Neural progenitor cell (in vitro differentiated cells): ENCODE results near the gene TIAM2. TPM values are rescaled to one million over a fixed set of nuclear protein-coding genes. Genes with fewer than 3 reads are reported as not detected.

ENCODE experiments used
- DNase-seq: peaks from one replicate; pipeline ENCODE4 v3.0.0-alpha.2; 2016; ENCODE audit warnings: low spot score
- H2AFZ ChIP-seq: fragments of 200-600 bp; sonication (generic); replicated peaks from 2 replicates; pipeline ENCODE4 v1.6.1; 2016; ENCODE audit warnings: antibody characterized with exemption
- H3F3A ChIP-seq: fragments of 200-600 bp; sonication (generic); 2 replicates; pipeline ENCODE4 v1.6.1; 2016; ENCODE audit warnings: antibody characterized with exemption, low read depth
- H3K27ac ChIP-seq: fragments of 200-600 bp; sonication (generic); 2 replicates; pipeline ENCODE4 v1.5.1; 2016; ENCODE audit warnings: mild to moderate bottlenecking
- H3K27me3 ChIP-seq: fragments of 200-600 bp; sonication (generic); 2 replicates; pipeline ENCODE4 v1.6.1; 2016; ENCODE audit warnings: mild to moderate bottlenecking, moderate library complexity
- H3K36me3 ChIP-seq: fragments of 200-600 bp; sonication (generic); 2 replicates; pipeline ENCODE4 v1.5.1; 2016
- H3K4me1 ChIP-seq: fragments of 200-600 bp; sonication (generic); 2 replicates; pipeline ENCODE4 v1.6.1; 2016; ENCODE audit warnings: mixed run types
- H3K4me2 ChIP-seq: fragments of 200-600 bp; sonication (generic); 2 replicates; pipeline ENCODE4 v1.6.1; 2016
- H3K4me3 ChIP-seq: fragments of 200-600 bp; sonication (generic); 2 replicates; pipeline ENCODE4 v1.5.1; 2016
- H3K79me2 ChIP-seq: fragments of 200-600 bp; sonication (generic); 2 replicates; pipeline ENCODE4 v1.6.1; 2016; ENCODE audit warnings: low read depth
- H3K9ac ChIP-seq: fragments of 200-600 bp; sonication (generic); 2 replicates; pipeline ENCODE4 v1.6.1; 2016
- H3K9me3 ChIP-seq: fragments of 200-600 bp; sonication (generic); 2 replicates; pipeline ENCODE4 v1.5.1; 2016; ENCODE audit warnings: low read depth
- H4K20me1 ChIP-seq: fragments of 200-600 bp; sonication (generic); 2 replicates; pipeline ENCODE4 v1.6.1; 2016; ENCODE audit warnings: low read depth
- H3K27ac Mint-ChIP-seq: 3 replicates; pipeline ENCODE4 v1.8.0; 2021; ENCODE audit warnings: mixed read lengths
- H3K27me3 Mint-ChIP-seq: 2 replicates; pipeline ENCODE4 v1.8.0; 2022; ENCODE audit warnings: low read depth, mild to moderate bottlenecking, inconsistent platforms, moderate library complexity, mixed read lengths; ENCODE audit not compliant: insufficient read depth
- H3K36me3 Mint-ChIP-seq: 3 replicates; pipeline ENCODE4 v1.8.0; 2021; ENCODE audit warnings: mixed read lengths
- H3K4me1 Mint-ChIP-seq: 3 replicates; pipeline ENCODE4 v1.8.0; 2021; ENCODE audit warnings: mixed read lengths
- H3K4me3 Mint-ChIP-seq: 3 replicates; pipeline ENCODE4 v1.8.0; 2021; ENCODE audit warnings: mild to moderate bottlenecking, moderate library complexity, mixed read lengths
- H3K9me3 Mint-ChIP-seq: 3 replicates; pipeline ENCODE4 v1.8.0; 2020; ENCODE audit warnings: mixed read lengths
- CTCF ChIP-seq: fragments of 200-600 bp; sonication (generic); IDR thresholded peaks from 2 replicates; pipeline ENCODE4 v1.5.1; 2017; ENCODE audit warnings: antibody characterized with exemption, mild to moderate bottlenecking
- EZH2 ChIP-seq: fragments of 200-600 bp; sonication (generic); IDR thresholded peaks from 2 replicates; pipeline ENCODE4 v1.6.1; 2017; ENCODE audit warnings: antibody characterized with exemption, mild to moderate bottlenecking, moderate library complexity
- EZH2phosphoT487 ChIP-seq: fragments of 200-600 bp; sonication (generic); IDR thresholded peaks from 2 replicates; pipeline ENCODE4 v1.6.1; 2017; ENCODE audit warnings: antibody characterized with exemption
- total RNA-seq: library from RNA; depleted of rRNA; stranded (reverse); fragments of >200 nt; gene quantifications from 2 replicates; pipeline ENCODE4 v1.2.3, GENCODE V29; 2015; ENCODE audit warnings: low replicate concordance

TIAM2 gene
- total RNA-seq, 1 donor from 2014 or later: 22.8 TPM

DNA sequence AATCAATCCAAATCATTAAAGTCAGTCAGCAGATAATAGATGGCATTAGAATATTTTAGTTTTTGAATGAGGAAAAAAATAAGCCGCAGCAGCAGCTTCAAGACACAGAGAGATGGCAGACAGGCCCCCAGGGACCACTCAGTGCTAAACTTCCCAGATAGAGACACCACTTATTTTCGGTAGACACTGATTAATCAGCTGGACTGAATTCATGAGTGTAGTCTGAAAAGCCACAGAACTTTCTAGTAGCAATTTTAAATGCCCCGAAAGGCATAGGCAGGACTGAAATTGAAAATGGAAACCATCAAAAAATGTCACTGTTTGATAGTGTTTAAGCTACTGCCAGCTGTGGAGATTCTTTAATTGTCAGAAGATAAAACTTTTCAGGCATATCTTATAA is 265.6 kb downstream of the TIAM2 start:
- H3F3A ChIP-seq: peaks cover 10% of the 10 kb centered on the region
- H3K4me1 Mint-ChIP-seq: peaks cover 28% of the 10 kb centered on the region
- H3K4me3 ChIP-seq: no peak overlapping the region
- no peak overlapping the region for H3K4me3 Mint-ChIP-seq
- H3K27me3 Mint-ChIP-seq: no peaks in the 10 kb centered on the region
- no peaks in the 10 kb centered on the region for H3K9me3 Mint-ChIP-seq
- H3K9ac ChIP-seq: no peak overlapping the region
- H3K27ac Mint-ChIP-seq: no peak overlapping the region
- H3K9me3 ChIP-seq: no peaks in the 10 kb centered on the region
- no peak for DNase-seq
- no peaks in the 10 kb centered on the region for H3K27me3 ChIP-seq
- no peak overlapping the region for H3K27ac ChIP-seq
- peak overlapping the region; percentile 45 for H3K4me2 ChIP-seq
- H3K36me3 ChIP-seq: no peaks in the 10 kb centered on the region
- H3K79me2 ChIP-seq: no peaks in the 10 kb centered on the region
- peaks cover 18% of the 10 kb centered on the region for H3K4me1 ChIP-seq
- H4K20me1 ChIP-seq: no peaks in the 10 kb centered on the region
- peaks cover 21% of the 10 kb centered on the region for H3K36me3 Mint-ChIP-seq
- TF ChIP-seq EZH2phosphoT487 (no peak), CTCF (no peak), EZH2 (no peak)
- H2AFZ ChIP-seq: no peak overlapping the region

GRCh38 chr6:155261111-155261900 is 266.2 kb downstream of the TIAM2 start:
- H3K36me3 Mint-ChIP-seq: peaks cover 25% of the 10 kb centered on the region
- TF ChIP-seq CTCF (peak; percentile 49), EZH2 (no peak)

GRCh38 chr6:155262655-155263054 is 267.5 kb downstream of the TIAM2 start:
- Histone ChIP-seq H3K79me2 (no peaks in the 10 kb centered on the region), H3K4me1 (peaks cover 18% of the 10 kb centered on the region), H3K27me3 (no peaks in the 10 kb centered on the region), H3K27ac (no peak overlapping the region), H2AFZ (no peak overlapping the region), H3F3A (peaks cover 13% of the 10 kb centered on the region), H3K4me3 (no peak overlapping the region), H3K4me2 (no peak overlapping the region), H3K9ac (no peak overlapping the region), H3K9me3 (no peaks in the 10 kb centered on the region), H4K20me1 (no peaks in the 10 kb centered on the region), H3K36me3 (no peaks in the 10 kb centered on the region)
- Mint-ChIP-seq H3K4me1 (peaks cover 34% of the 10 kb centered on the region), H3K27ac (no peak overlapping the region), H3K9me3 (no peaks in the 10 kb centered on the region), H3K4me3 (no peak overlapping the region), H3K36me3 (peaks cover 28% of the 10 kb centered on the region), H3K27me3 (no peaks in the 10 kb centered on the region)
- TF ChIP-seq CTCF (no peak), EZH2 (no peak), EZH2phosphoT487 (no peak)
- no peak for DNase-seq

More at GRCh38 chr6:155261111-155261900, 266.2 kb downstream of the TIAM2 start:
- no peak overlapping the region for H3K4me3 ChIP-seq
- H3K36me3 ChIP-seq: no peaks in the 10 kb centered on the region
- Mint-ChIP-seq H3K27ac (peak overlapping the region; percentile 47), H3K4me3 (no peak overlapping the region), H3K9me3 (no peaks in the 10 kb centered on the region), H3K27me3 (no peaks in the 10 kb centered on the region), H3K4me1 (peaks cover 28% of the 10 kb centered on the region)
- peak overlapping the region; percentile 45 for H3K4me2 ChIP-seq
- no peaks in the 10 kb centered on the region for H3K79me2 ChIP-seq
- peaks cover 18% of the 10 kb centered on the region for H3K4me1 ChIP-seq
- H3K9ac ChIP-seq: no peak overlapping the region
- H2AFZ ChIP-seq: no peak overlapping the region
- peaks cover 10% of the 10 kb centered on the region for H3F3A ChIP-seq
- DNase-seq: peak; percentile 70
- H4K20me1 ChIP-seq: no peaks in the 10 kb centered on the region
- peak overlapping the region; percentile 75 for H3K27ac ChIP-seq
- no peaks in the 10 kb centered on the region for H3K9me3 ChIP-seq
- H3K27me3 ChIP-seq: no peaks in the 10 kb centered on the region
